ENCODE measurements around the gene TNNC1. TPM values are rescaled to one million over a fixed set of nuclear protein-coding genes. Genes with fewer than 3 reads are reported as not detected.

The TNNC1 gene
- total and polyA plus RNA-seq, 8 donors = 0.40 to 6.3 (median 1.5) TPM

- ATAC-seq = peak in 2 of 4 donors; percentile 36 to 53
Measured at GRCh38 chr3:52437326-52438103, 16.3 kb downstream of the TNNC1 start.

GRCh38 chr3:52436500-52437149, 17.2 kb downstream of the TNNC1 start:
- intact Hi-C loops (cut with DNase I) = no loop called here
- FAIRE-seq (no peak), ATAC-seq (peak in 2 of 4 donors; percentile 27 to 28), DNase-seq (no peak)
- no peaks in the 10 kb centered on the region for H3K36me3 ChIP-seq
- H3K27ac ChIP-seq = no peak overlapping the region
- no peaks in the 10 kb centered on the region for H3K27me3 ChIP-seq
- no peaks in the 10 kb centered on the region for H3K4me1 ChIP-seq
- no peaks in the 10 kb centered on the region for H3K9me3 ChIP-seq
- no peak for TF ChIP-seq CTCF (IDR thresholded peaks at IDR 0.05)
- no peak overlapping the region for H3K4me3 ChIP-seq
- 86 to 93% methylated on average over 13 of the region's 13 CpGs for WGBS, 2 donors

More at GRCh38 chr3:52437326-52438103, 16.3 kb downstream of the TNNC1 start:
- Histone ChIP-seq H3K36me3 (no peaks in the 10 kb centered on the region), H3K4me3 (no peak overlapping the region), H3K27me3 (no peaks in the 10 kb centered on the region), H3K9me3 (no peaks in the 10 kb centered on the region), H3K4me1 (no peaks in the 10 kb centered on the region), H3K27ac (no peak overlapping the region)
- WGBS, 2 donors = 73 to 76% methylated on average over 15 of the region's 15 CpGs
- no peak for TF ChIP-seq CTCF (IDR thresholded peaks at IDR 0.05)
- FAIRE-seq (no peak), DNase-seq (peak in 2 of 6 donors; percentile 49 to 58)
- intact Hi-C loops (cut with DNase I) = no loop called here

- no peak overlapping the region for H3K4me3 ChIP-seq
- ATAC-seq (no peak), FAIRE-seq (no peak), DNase-seq (peak in 1 of 6 donors; percentile 59)
- intact Hi-C loops (cut with DNase I) = no loop called here
- no peaks in the 10 kb centered on the region for H3K4me1 ChIP-seq
- no peaks in the 10 kb centered on the region for H3K36me3 ChIP-seq
- WGBS, 2 donors = 87 to 94% methylated on average over 32 of the region's 32 CpGs
- no peaks in the 10 kb centered on the region for H3K27me3 ChIP-seq
- TF ChIP-seq CTCF (IDR thresholded peaks at IDR 0.05) = no peak
- no peaks in the 10 kb centered on the region for H3K9me3 ChIP-seq
- no peak overlapping the region for H3K27ac ChIP-seq
Measured at GRCh38 chr3:52435246-52436101, 18.4 kb downstream of the TNNC1 start.

- 84 to 86% methylated on average over 9 of the region's 9 CpGs for WGBS, 2 donors
- intact Hi-C loops (cut with DNase I) = no loop called here
- no peak for DNase-seq
- ATAC-seq = no peak
- Histone ChIP-seq H3K36me3 (no peaks in the 10 kb centered on the region), H3K9me3 (no peaks in the 10 kb centered on the region), H3K4me3 (no peak overlapping the region), H3K27me3 (no peaks in the 10 kb centered on the region), H3K4me1 (no peaks in the 10 kb centered on the region), H3K27ac (no peak overlapping the region)
- no peak for TF ChIP-seq CTCF (IDR thresholded peaks at IDR 0.05)
- no peak for FAIRE-seq
Measured at GRCh38 chr3:52434491-52435115, 19.2 kb downstream of the TNNC1 start.
